SU-DHL-6 (cell line): ENCODE data around the gene NPY5R.

Experiments
- H2AFZ ChIP-seq: fragments of 200-600 bp; sonication (generic); 2 replicates; pipeline ENCODE4 v1.6.1; 2014; ENCODE audit warnings: low read depth, mild to moderate bottlenecking, moderate library complexity, mixed read lengths, antibody characterized with exemption, low read length; ENCODE audit not compliant: severe bottlenecking
- H3F3A ChIP-seq: fragments of 200-600 bp; shearing (Covaris generic); 2 replicates; pipeline ENCODE4 v1.6.0; 2016; ENCODE audit warnings: antibody characterized with exemption, mild to moderate bottlenecking; ENCODE audit not compliant: insufficient read depth
- H3K27ac ChIP-seq: fragments of 200-600 bp; sonication (generic); 2 replicates; pipeline ENCODE4 v1.5.1; 2016; ENCODE audit warnings: low read depth, mild to moderate bottlenecking, low read length, moderate library complexity, mixed read lengths
- H3K27me3 ChIP-seq: fragments of 200-600 bp; sonication (generic), shearing (Covaris generic); 2 replicates; pipeline ENCODE4 v1.6.0; 2014; ENCODE audit warnings: mild to moderate bottlenecking, low read length
- H3K36me3 ChIP-seq: fragments of 200-600 bp; sonication (generic); 2 replicates; pipeline ENCODE4 v1.6.1; 2014; ENCODE audit warnings: mild to moderate bottlenecking, low read length, mixed read lengths
- H3K4me2 ChIP-seq: fragments of 300-600, 200-600 bp; shearing (Covaris generic), sonication (generic); 2 replicates; pipeline ENCODE4 v1.6.0; 2014; ENCODE audit warnings: low read length, low read depth, mild to moderate bottlenecking; ENCODE audit not compliant: poor library complexity, severe bottlenecking
- H3K4me3 ChIP-seq: fragments of 200-600 bp; sonication (generic); 2 replicates; pipeline ENCODE4 v1.5.1; 2014; ENCODE audit warnings: antibody characterized with exemption, low read length, mild to moderate bottlenecking, mixed read lengths; ENCODE audit not compliant: insufficient read depth, poor library complexity, severe bottlenecking
- H3K79me2 ChIP-seq: fragments of 200-600 bp; sonication (generic); 2 replicates; pipeline ENCODE4 v1.6.1; 2014; ENCODE audit warnings: mild to moderate bottlenecking, low read length, moderate library complexity; ENCODE audit not compliant: insufficient read depth
- H3K9ac ChIP-seq: fragments of 200-600 bp; sonication (generic); 2 replicates; pipeline ENCODE4 v1.7.0; 2014; ENCODE audit warnings: mild to moderate bottlenecking, low read length
- H3K9me2 ChIP-seq: fragments of 200-600 bp; sonication (generic); replicated peaks from 2 replicates; pipeline ENCODE4 v1.6.1; 2014; ENCODE audit warnings: low read length; ENCODE audit not compliant: insufficient read depth
- H3K9me3 ChIP-seq: fragments of 200-600 bp; sonication (generic); 2 replicates; pipeline ENCODE4 v1.6.1; 2014; ENCODE audit warnings: low read length, mixed read lengths; ENCODE audit not compliant: insufficient read depth
- H4K20me1 ChIP-seq: fragments of 200-600 bp; sonication (generic); 2 replicates; pipeline ENCODE4 v1.6.1; 2014; ENCODE audit warnings: low read depth, mild to moderate bottlenecking, antibody characterized with exemption, low read length, moderate library complexity, mixed read lengths
- CTCF ChIP-seq: fragments of 200-600 bp; sonication (generic); IDR thresholded peaks from one replicate; pipeline ENCODE4 v1.5.1; 2017; ENCODE audit warnings: antibody characterized with exemption, mild to moderate bottlenecking, low read length, moderate library complexity; ENCODE audit not compliant: insufficient read depth, poor library complexity, severe bottlenecking
- EZH2phosphoT487 ChIP-seq: fragments of 200-600 bp; sonication (generic), shearing (Covaris generic); conservative IDR thresholded peaks from 2 replicates; pipeline ENCODE4 v1.6.1; 2018; ENCODE audit warnings: mild to moderate bottlenecking, antibody characterized with exemption, low read length, moderate library complexity, mixed read lengths

The NPY5R gene

GRCh38 chr4:163395758-163396157 lies 52.1 kb downstream of the NPY5R start:
- no peak overlapping the region for H3K27ac ChIP-seq
- no peaks in the 10 kb centered on the region for H4K20me1 ChIP-seq
- no peaks in the 10 kb centered on the region for H3K27me3 ChIP-seq
- TF ChIP-seq EZH2phosphoT487 = no peak
- no peak for TF ChIP-seq CTCF
- H3K79me2 ChIP-seq = no peaks in the 10 kb centered on the region
- no peak overlapping the region for H3K4me2 ChIP-seq
- H3K9ac ChIP-seq = no peak overlapping the region
- H3K9me3 ChIP-seq = no peaks in the 10 kb centered on the region
- no peak overlapping the region for H3K4me3 ChIP-seq
- H3K9me2 ChIP-seq = no peaks in the 10 kb centered on the region
- no peak overlapping the region for H2AFZ ChIP-seq
- no peaks in the 10 kb centered on the region for H3K36me3 ChIP-seq
- H3F3A ChIP-seq = no peaks in the 10 kb centered on the region

DNA sequence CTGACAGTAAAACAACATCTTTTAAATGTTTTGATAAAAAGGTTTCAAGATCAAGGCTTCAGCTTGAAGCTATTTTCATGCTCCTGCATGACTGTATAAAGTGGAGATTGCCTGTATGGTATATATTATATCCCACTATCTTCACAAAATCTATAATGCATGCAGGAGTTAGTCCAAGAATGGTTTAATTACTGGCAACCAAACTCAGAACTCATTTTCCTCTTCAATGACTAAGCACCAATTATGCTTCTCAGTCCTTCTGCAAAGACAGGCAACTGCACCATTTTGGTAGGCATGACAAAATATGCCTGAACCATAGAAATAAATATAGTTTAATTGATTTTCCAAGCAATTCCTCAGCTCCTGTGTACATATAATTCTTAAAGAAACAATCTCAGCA lies 54.5 kb downstream of the NPY5R start:
- H4K20me1 ChIP-seq = no peaks in the 10 kb centered on the region
- H3K4me2 ChIP-seq = no peak overlapping the region
- no peak overlapping the region for H2AFZ ChIP-seq
- H3K9me2 ChIP-seq = no peaks in the 10 kb centered on the region
- H3K27me3 ChIP-seq = no peaks in the 10 kb centered on the region
- H3K9ac ChIP-seq = no peak overlapping the region
- no peak overlapping the region for H3K27ac ChIP-seq
- no peak for TF ChIP-seq EZH2phosphoT487
- no peaks in the 10 kb centered on the region for H3F3A ChIP-seq
- no peaks in the 10 kb centered on the region for H3K9me3 ChIP-seq
- H3K36me3 ChIP-seq = no peaks in the 10 kb centered on the region
- no peak overlapping the region for H3K4me3 ChIP-seq
- H3K79me2 ChIP-seq = no peaks in the 10 kb centered on the region

GRCh38 chr4:163400911-163401310 lies 57.2 kb downstream of the NPY5R start:
- Histone ChIP-seq H3K79me2 (no peaks in the 10 kb centered on the region), H3K4me2 (no peak overlapping the region), H3K27me3 (no peaks in the 10 kb centered on the region), H3K9me3 (no peaks in the 10 kb centered on the region), H2AFZ (no peak overlapping the region), H3K36me3 (no peaks in the 10 kb centered on the region), H3F3A (no peaks in the 10 kb centered on the region), H3K27ac (no peak overlapping the region), H4K20me1 (no peaks in the 10 kb centered on the region), H3K9me2 (no peaks in the 10 kb centered on the region), H3K9ac (no peak overlapping the region), H3K4me3 (no peak overlapping the region)
- TF ChIP-seq CTCF (no peak), EZH2phosphoT487 (no peak)
